Gastrocnemius medialis (tissue), 4 donors: Measurements from ENCODE around the gene WNT5A.

Source experiments
- CTCF ChIP-seq, 5 experiments: fragments of 450-650 bp in 3 of 5; fragments of 200-600 bp in 2 of 5; sonication (generic) in 2 of 5; IDR thresholded peaks in 4 of 5; conservative IDR thresholded peaks in 1 of 5; 1 replicate in 4 of 5; 2 replicates in 1 of 5; pipeline ENCODE4 v1.5.1; 2016 to 2019; ENCODE audit warnings: antibody characterized with exemption in 5 of 5, mild to moderate bottlenecking in 3 of 5, moderate library complexity in 3 of 5
- POLR2A ChIP-seq, 2 donors: fragments of 450-650 bp; IDR thresholded peaks; one replicate each; pipeline ENCODE4 v1.6.1; 2017; ENCODE audit warnings: antibody characterized with exemption in 2 of 2, mild to moderate bottlenecking in 2 of 2, moderate library complexity in 2 of 2

DNA sequence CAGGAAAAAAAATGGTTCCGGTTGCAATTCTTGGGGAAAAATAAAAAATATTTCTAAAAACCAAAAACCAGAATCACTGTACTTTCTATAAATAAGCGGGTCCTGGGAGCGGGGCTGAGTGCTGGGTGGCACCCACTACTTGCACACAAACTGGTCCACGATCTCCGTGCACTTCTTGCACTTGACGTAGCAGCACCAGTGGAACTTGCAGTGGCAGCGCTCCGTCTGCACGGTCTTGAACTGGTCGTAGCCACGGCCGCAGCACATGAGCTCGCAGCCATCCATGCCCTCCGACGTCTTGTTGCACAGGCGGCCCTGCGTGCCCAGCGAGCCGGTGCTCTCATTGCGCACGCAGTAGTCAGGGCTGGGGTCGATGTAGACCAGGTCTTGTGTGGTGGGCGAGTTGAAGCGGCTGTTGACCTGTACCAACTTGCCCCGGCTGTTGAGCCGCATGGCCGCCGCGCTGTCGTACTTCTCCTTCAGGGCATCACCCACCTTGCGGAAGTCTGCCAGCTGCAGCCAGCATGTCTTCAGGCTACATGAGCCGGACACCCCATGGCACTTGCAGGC is 17.1 kb downstream of the WNT5A start:
- TF ChIP-seq POLR2A (IDR thresholded peaks at IDR 0.05) (no peak), CTCF (IDR thresholded peaks at IDR 0.05 in 4 of 5, conservative IDR thresholded peaks at IDR 0.05 in 1 of 5) (no peak)
